Measurements from ENCODE around the gene PHACTR3. TPM values are rescaled to one million over a fixed set of nuclear protein-coding genes. Genes with fewer than 3 reads are reported as not detected.

PHACTR3 gene
- total and polyA plus RNA-seq, 2 donors (not counting 3 experiments of a cell fraction or from before 2014, with no cell fraction given), result not detected

DNA sequence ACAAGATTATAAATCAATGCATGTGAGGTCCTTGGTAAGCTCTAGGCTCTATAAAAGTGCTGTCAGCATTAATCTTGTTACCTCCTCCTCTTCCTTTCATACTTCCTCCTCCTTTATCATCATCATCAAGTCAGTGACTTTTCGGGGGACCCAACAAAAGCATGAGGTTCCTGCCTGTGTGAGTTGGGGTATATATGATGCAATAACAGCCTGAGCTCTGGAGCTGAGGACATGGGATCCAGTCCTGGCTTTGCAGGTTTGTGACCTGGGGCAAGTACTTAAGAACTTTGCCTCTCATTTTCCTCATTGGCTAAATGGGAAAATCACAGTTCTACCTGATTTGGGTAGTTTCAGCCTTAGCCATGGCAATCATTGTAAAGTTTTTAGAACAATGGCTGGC is 7.1 kb upstream of the PHACTR3 start:
- FAIRE-seq, result no peak
- no peak for DNase-seq (ENCODE audit: low read depth, low spot score)
- no peaks in the 10 kb centered on the region for H4K20me1 ChIP-seq (replicated peaks; ENCODE audit: control insufficient read depth, extremely low read depth, insufficient read depth, low read length)
- no peak overlapping the region for H2AFZ ChIP-seq (ENCODE audit: low read depth, low read length)
- intact Hi-C loops (cut with micrococcal nuclease) (no loop called here), dilution Hi-C loops (cut with MboI; ENCODE audit: extremely low pct_ligation_motif_present, low sequenced_read_pairs) (no loop called here)
- H3K4me2 ChIP-seq (ENCODE audit: insufficient read depth, low read length), result no peak overlapping the region
- ChIA-PET POLR2A (no interaction called here), CTCF (interaction anchor here (1.2 to 1.6 kb wide), 3 partner anchors 12 to 27 kb away, joined by 3 to 6 read pairs (median 3); no protein-coding TSS in a partner anchor)
- TF ChIP-seq MYC (IDR thresholded peaks at IDR 0.05; ENCODE audit: low read depth, low read length) (no peak), POLR2AphosphoS5 (IDR thresholded peaks at IDR 0.05; ENCODE audit: insufficient read depth, low read depth, low read length) (no peak), GATA2 (IDR thresholded peaks at IDR 0.05; ENCODE audit: insufficient read depth, insufficient read length, low read depth, low read length) (no peak), EZH2 (IDR thresholded peaks at IDR 0.05; ENCODE audit: borderline replicate concordance, low read depth, low read length, severe bottlenecking) (no peak), FOS (IDR thresholded peaks at IDR 0.05; ENCODE audit: borderline replicate concordance, insufficient read depth, low read length) (no peak), JUN (IDR thresholded peaks at IDR 0.05; ENCODE audit: borderline replicate concordance, insufficient read depth, insufficient read length, low read depth) (no peak), POLR2A (IDR thresholded peaks at IDR 0.05; ENCODE audit: low read depth, low read length) (no peak)
- TF ChIP-seq, protein P1, sequence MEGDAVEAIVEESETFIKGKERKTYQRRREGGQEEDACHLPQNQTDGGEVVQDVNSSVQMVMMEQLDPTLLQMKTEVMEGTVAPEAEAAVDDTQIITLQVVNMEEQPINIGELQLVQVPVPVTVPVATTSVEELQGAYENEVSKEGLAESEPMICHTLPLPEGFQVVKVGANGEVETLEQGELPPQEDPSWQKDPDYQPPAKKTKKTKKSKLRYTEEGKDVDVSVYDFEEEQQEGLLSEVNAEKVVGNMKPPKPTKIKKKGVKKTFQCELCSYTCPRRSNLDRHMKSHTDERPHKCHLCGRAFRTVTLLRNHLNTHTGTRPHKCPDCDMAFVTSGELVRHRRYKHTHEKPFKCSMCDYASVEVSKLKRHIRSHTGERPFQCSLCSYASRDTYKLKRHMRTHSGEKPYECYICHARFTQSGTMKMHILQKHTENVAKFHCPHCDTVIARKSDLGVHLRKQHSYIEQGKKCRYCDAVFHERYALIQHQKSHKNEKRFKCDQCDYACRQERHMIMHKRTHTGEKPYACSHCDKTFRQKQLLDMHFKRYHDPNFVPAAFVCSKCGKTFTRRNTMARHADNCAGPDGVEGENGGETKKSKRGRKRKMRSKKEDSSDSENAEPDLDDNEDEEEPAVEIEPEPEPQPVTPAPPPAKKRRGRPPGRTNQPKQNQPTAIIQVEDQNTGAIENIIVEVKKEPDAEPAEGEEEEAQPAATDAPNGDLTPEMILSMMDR (IDR thresholded peaks at IDR 0.05; ENCODE audit: extremely low read depth in 1 of 2, insufficient read depth in 1 of 2, low read depth in 1 of 2, low read length in 2 of 2), result no peak
- TF ChIP-seq, protein P2, sequence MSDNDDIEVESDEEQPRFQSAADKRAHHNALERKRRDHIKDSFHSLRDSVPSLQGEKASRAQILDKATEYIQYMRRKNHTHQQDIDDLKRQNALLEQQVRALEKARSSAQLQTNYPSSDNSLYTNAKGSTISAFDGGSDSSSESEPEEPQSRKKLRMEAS (IDR thresholded peaks at IDR 0.05; ENCODE audit: insufficient read depth, insufficient read length), result no peak
- no peak overlapping the region for H3K9ac ChIP-seq (replicated peaks; ENCODE audit: extremely low read depth, insufficient read depth, low read length)
- no peaks in the 10 kb centered on the region for H3K9me1 ChIP-seq (replicated peaks; ENCODE audit: control insufficient read depth, extremely low read depth, insufficient read depth, low read length)
- no peaks in the 10 kb centered on the region for H3K79me2 ChIP-seq (ENCODE audit: control insufficient read depth, insufficient read depth, low read length)
- H3K27me3 ChIP-seq (ENCODE audit: control insufficient read depth in 2 of 2, insufficient read depth in 2 of 2, low read length in 2 of 2), result no peaks in the 10 kb centered on the region
- H3K4me1 ChIP-seq (ENCODE audit: control insufficient read depth, extremely low read depth, insufficient read depth, low read length), result no peaks in the 10 kb centered on the region
- H3K4me3 ChIP-seq (replicated peaks in 1 of 3; ENCODE audit: insufficient read depth in 1 of 3, low read depth in 1 of 3, low read length in 3 of 3), result no peak overlapping the region
- H3K9me3 ChIP-seq (replicated peaks; ENCODE audit: control insufficient read depth, insufficient read depth, low read length), result no peaks in the 10 kb centered on the region
- H3K36me3 ChIP-seq (ENCODE audit: control insufficient read depth in 2 of 2, extremely low read depth in 1 of 2, insufficient read depth in 2 of 2, low read length in 2 of 2), result no peaks in the 10 kb centered on the region
- H3K27ac ChIP-seq (ENCODE audit: insufficient read depth, low read depth, low read length), result no peak overlapping the region
- BruUV-seq (replicated peaks), result no TSS peak
